H9 (cell line): ENCODE data around the gene ROR1. TPM values are rescaled to one million over a fixed set of nuclear protein-coding genes. Genes with fewer than 3 reads are reported as not detected.

Experiments
- DNase-seq: peaks from one replicate; pipeline ENCODE4 v3.0.0-alpha.2; 2017
- H2AFZ ChIP-seq: one replicate; pipeline ENCODE4 v1.6.1; 2013; ENCODE audit warnings: mild to moderate bottlenecking, low read length, control low read depth, moderate library complexity
- H2AK5ac ChIP-seq: 2 replicates; pipeline ENCODE4 v1.6.1; 2013; ENCODE audit warnings: low read length, control low read depth, mixed read lengths; ENCODE audit not compliant: insufficient read length
- H2BK120ac ChIP-seq: one replicate; pipeline ENCODE4 v1.6.1; 2013; ENCODE audit warnings: low read depth, mild to moderate bottlenecking, low read length, control low read depth, inconsistent platforms; ENCODE audit not compliant: poor library complexity, severe bottlenecking
- H2BK12ac ChIP-seq: 2 replicates; pipeline ENCODE4 v1.6.1; 2013; ENCODE audit warnings: low read length, control low read depth, mixed read lengths, low read depth; ENCODE audit not compliant: insufficient read length
- H2BK15ac ChIP-seq: 2 replicates; pipeline ENCODE4 v1.6.1; 2013; ENCODE audit warnings: low read depth, low read length, control low read depth
- H2BK20ac ChIP-seq: one replicate; pipeline ENCODE4 v1.6.1; 2013; ENCODE audit warnings: low read depth, mild to moderate bottlenecking, low read length, control low read depth, inconsistent platforms; ENCODE audit not compliant: poor library complexity, severe bottlenecking
- H2BK5ac ChIP-seq: 2 replicates; pipeline ENCODE4 v1.6.1; 2013; ENCODE audit warnings: low read length, control low read depth, mixed read lengths; ENCODE audit not compliant: insufficient read length
- H3K14ac ChIP-seq: 2 replicates; pipeline ENCODE4 v1.6.1; 2013; ENCODE audit warnings: low read length, control low read depth; ENCODE audit not compliant: insufficient read depth
- H3K18ac ChIP-seq: 2 replicates; pipeline ENCODE4 v1.6.1; 2013; ENCODE audit warnings: low read depth, mild to moderate bottlenecking, mixed read lengths, low read length, control low read depth; ENCODE audit not compliant: insufficient read length
- H3K23ac ChIP-seq: 2 replicates; pipeline ENCODE4 v1.6.1; 2013; ENCODE audit warnings: low read length, control low read depth, mixed read lengths, low read depth; ENCODE audit not compliant: insufficient read length
- H3K23me2 ChIP-seq: 2 replicates; pipeline ENCODE4 v1.6.1; 2013; ENCODE audit warnings: low read depth, mild to moderate bottlenecking, mixed read lengths, low read length, control low read depth; ENCODE audit not compliant: insufficient read length, poor library complexity, severe bottlenecking
- H3K27ac ChIP-seq: 2 replicates; pipeline ENCODE4 v1.5.1; 2013; ENCODE audit warnings: low read length, control low read depth, mixed read lengths, low read depth; ENCODE audit not compliant: insufficient read length
- H3K27me3 ChIP-seq: 2 replicates; pipeline ENCODE4 v1.6.1; 2013; ENCODE audit warnings: low read length, control low read depth, inconsistent platforms; ENCODE audit not compliant: insufficient read depth
- H3K4ac ChIP-seq: 2 replicates; pipeline ENCODE4 v1.6.1; 2013; ENCODE audit warnings: low read depth, mild to moderate bottlenecking, control low read depth, inconsistent platforms, low read length, moderate library complexity
- H3K4me1 ChIP-seq: 2 replicates; pipeline ENCODE4 v1.6.1; 2013; ENCODE audit warnings: low read length, control low read depth, inconsistent platforms; ENCODE audit not compliant: insufficient read depth
- H3K4me2 ChIP-seq: 2 replicates; pipeline ENCODE4 v1.6.1; 2013; ENCODE audit warnings: low read length, control low read depth, mixed read lengths; ENCODE audit not compliant: insufficient read length, insufficient read depth
- H3K56ac ChIP-seq: 2 replicates; pipeline ENCODE4 v1.6.1; 2013; ENCODE audit warnings: low read depth, mild to moderate bottlenecking, mixed read lengths, low read length, control low read depth; ENCODE audit not compliant: insufficient read length
- H3K79me1 ChIP-seq: 2 replicates; pipeline ENCODE4 v1.6.1; 2013; ENCODE audit warnings: low read depth, mild to moderate bottlenecking, moderate library complexity, low read length, control low read depth, inconsistent platforms; ENCODE audit not compliant: insufficient read depth, poor library complexity, severe bottlenecking
- H3K79me2 ChIP-seq: 2 replicates; pipeline ENCODE4 v1.6.1; 2013; ENCODE audit warnings: low read length, control low read depth, inconsistent platforms; ENCODE audit not compliant: insufficient read depth
- H3K9ac ChIP-seq: 2 replicates; pipeline ENCODE4 v1.6.1; 2013; ENCODE audit warnings: low read length, control low read depth, mixed read lengths; ENCODE audit not compliant: insufficient read length; ENCODE audit errors: extremely low read depth
- H3K9me3 ChIP-seq: one replicate; pipeline ENCODE4 v1.6.1; 2013; ENCODE audit warnings: low read depth, low read length, inconsistent platforms; ENCODE audit not compliant: control insufficient read depth
- H3T11ph ChIP-seq: one replicate; pipeline ENCODE4 v1.6.1; 2013; ENCODE audit warnings: mild to moderate bottlenecking, low read length, control low read depth, inconsistent platforms
- H4K20me1 ChIP-seq: one replicate; pipeline ENCODE4 v1.6.1; 2013; ENCODE audit not compliant: control insufficient read depth, insufficient read length, insufficient read depth
- H4K5ac ChIP-seq: 2 replicates; pipeline ENCODE4 v1.6.1; 2013; ENCODE audit warnings: low read depth, mild to moderate bottlenecking, mixed read lengths, low read length, control low read depth; ENCODE audit not compliant: insufficient read length
- H4K8ac ChIP-seq: replicated peaks from 2 replicates; pipeline ENCODE4 v1.6.1; 2013; ENCODE audit warnings: low read length, control low read depth, mixed read lengths, low read depth; ENCODE audit not compliant: insufficient read length
- H4K91ac ChIP-seq: 2 replicates; pipeline ENCODE4 v1.6.1; 2013; ENCODE audit warnings: low read depth, mild to moderate bottlenecking, moderate library complexity, mixed read lengths, low read length, control low read depth; ENCODE audit not compliant: insufficient read length
- H3K27ac Mint-ChIP-seq, 3 experiments: 2 replicates in 2 of 3; 3 replicates in 1 of 3; pipeline ENCODE4 v1.8.0; 2020 to 2021; ENCODE audit warnings: mixed read lengths in 3 of 3, mild to moderate bottlenecking in 1 of 3, moderate library complexity in 1 of 3
- H3K27me3 Mint-ChIP-seq: 2 replicates; pipeline ENCODE4 v1.8.0; 2021; ENCODE audit warnings: low read depth, mild to moderate bottlenecking, moderate library complexity, mixed read lengths
- H3K36me3 Mint-ChIP-seq, 3 experiments: 2 replicates in 2 of 3; 3 replicates in 1 of 3; pipeline ENCODE4 v1.8.0; 2020 to 2021; ENCODE audit warnings: low read depth in 3 of 3, mixed read lengths in 3 of 3; ENCODE audit not compliant: insufficient read depth in 1 of 3
- H3K4me1 Mint-ChIP-seq, 2 experiments: 2 replicates each; pipeline ENCODE4 v1.8.0; 2020; ENCODE audit warnings: mixed read lengths in 2 of 2
- H3K4me3 Mint-ChIP-seq, 2 experiments: 2 replicates in 1 of 2; 3 replicates in 1 of 2; pipeline ENCODE4 v1.8.0; 2020 to 2021; ENCODE audit warnings: mild to moderate bottlenecking in 2 of 2, mixed read lengths in 2 of 2, moderate library complexity in 1 of 2
- H3K9me3 Mint-ChIP-seq, 2 experiments: 2 replicates in 1 of 2; 3 replicates in 1 of 2; pipeline ENCODE4 v1.8.0; 2020; ENCODE audit warnings: mild to moderate bottlenecking in 2 of 2, mixed read lengths in 2 of 2, moderate library complexity in 1 of 2
- WGBS: extraction: QIAGEN DNeasy Blood & Tissue Kit; methylation state at CpG from one replicate; pipeline ENCODE4 v1.1.7; 2013; ENCODE audit warnings: missing lambda C conversion rate, low lambda C conversion rate, mixed read lengths; ENCODE audit not compliant: insufficient read length; ENCODE audit errors: extremely low coverage; 5-methylcytosine and 5-hydroxymethylcytosine counted together
- total RNA-seq: library from RNA; stranded (reverse); gene quantifications from 2 replicates; pipeline ENCODE4 v1.2.1, GENCODE V29; 2021
- TF ChIP-seq, protein P1 (sequence below): fragments of 200-600 bp; sonication (generic); conservative IDR thresholded peaks from 3 replicates; pipeline ENCODE4 v1.8.0; 2021; ENCODE audit warnings: antibody characterized with exemption, mild to moderate bottlenecking

The ROR1 gene
- total RNA-seq, 1 experiment from 2014 or later, result 75.9 TPM

DNA sequence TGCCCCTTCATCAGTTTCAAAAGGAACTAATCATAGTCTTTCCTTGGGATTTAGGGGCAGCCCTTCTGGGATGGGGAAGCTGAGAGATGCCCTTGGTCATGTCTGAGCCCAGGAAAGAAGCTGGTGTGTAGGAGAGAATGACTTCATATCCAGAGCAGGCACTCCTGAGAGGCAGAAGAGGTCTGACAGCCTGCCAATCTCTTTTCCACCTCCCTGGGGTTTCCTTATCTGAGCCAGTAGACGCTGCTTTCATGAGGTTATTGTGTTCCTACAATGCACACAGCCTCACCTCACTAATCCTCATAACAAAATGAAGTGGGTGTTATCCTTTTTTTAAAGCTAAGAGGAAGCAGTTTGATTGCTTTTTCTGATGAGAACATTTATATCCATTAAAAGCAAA, 14.1 kb downstream of the ROR1 start:
- Histone ChIP-seq H3K56ac (no peak overlapping the region), H3K79me2 (peaks cover 41% of the 10 kb centered on the region; the same call in 1 of the 2 replicates), H3K9me3 (no peaks in the 10 kb centered on the region), H3K9ac (no peak overlapping the region), H2BK5ac (no peak overlapping the region), H2BK20ac (no peak overlapping the region), H4K8ac (no peak overlapping the region), H3K14ac (no peak overlapping the region), H3K18ac (no peak overlapping the region), H2AK5ac (no peak overlapping the region), H3K23ac (no peak overlapping the region), H3K27ac (no peak overlapping the region), H3K79me1 (peaks cover 8% of the 10 kb centered on the region), H2BK12ac (no peak overlapping the region), H3K23me2 (no peaks in the 10 kb centered on the region), H3K27me3 (no peaks in the 10 kb centered on the region), H2BK120ac (no peak overlapping the region), H4K5ac (no peak overlapping the region), H3K4me1 (peaks cover 58% of the 10 kb centered on the region), H2AFZ (no peak overlapping the region), H3K4ac (no peak overlapping the region), H3K4me2 (no peak overlapping the region), H2BK15ac (no peak overlapping the region), H3T11ph (no peak overlapping the region), H4K20me1 (no peaks in the 10 kb centered on the region), H4K91ac (no peak overlapping the region)
- WGBS, result no CpG with 5 or more reads among the region's 1 CpG
- H3K9me3 Mint-ChIP-seq, result no peaks in the 10 kb centered on the region
- TF ChIP-seq, protein P1, sequence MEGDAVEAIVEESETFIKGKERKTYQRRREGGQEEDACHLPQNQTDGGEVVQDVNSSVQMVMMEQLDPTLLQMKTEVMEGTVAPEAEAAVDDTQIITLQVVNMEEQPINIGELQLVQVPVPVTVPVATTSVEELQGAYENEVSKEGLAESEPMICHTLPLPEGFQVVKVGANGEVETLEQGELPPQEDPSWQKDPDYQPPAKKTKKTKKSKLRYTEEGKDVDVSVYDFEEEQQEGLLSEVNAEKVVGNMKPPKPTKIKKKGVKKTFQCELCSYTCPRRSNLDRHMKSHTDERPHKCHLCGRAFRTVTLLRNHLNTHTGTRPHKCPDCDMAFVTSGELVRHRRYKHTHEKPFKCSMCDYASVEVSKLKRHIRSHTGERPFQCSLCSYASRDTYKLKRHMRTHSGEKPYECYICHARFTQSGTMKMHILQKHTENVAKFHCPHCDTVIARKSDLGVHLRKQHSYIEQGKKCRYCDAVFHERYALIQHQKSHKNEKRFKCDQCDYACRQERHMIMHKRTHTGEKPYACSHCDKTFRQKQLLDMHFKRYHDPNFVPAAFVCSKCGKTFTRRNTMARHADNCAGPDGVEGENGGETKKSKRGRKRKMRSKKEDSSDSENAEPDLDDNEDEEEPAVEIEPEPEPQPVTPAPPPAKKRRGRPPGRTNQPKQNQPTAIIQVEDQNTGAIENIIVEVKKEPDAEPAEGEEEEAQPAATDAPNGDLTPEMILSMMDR, result no peak
- H3K27ac Mint-ChIP-seq, result peak overlapping the region in 2 of 3 experiments; percentile 30 to 88; a peak in 5 of 7 replicates
- no peaks in the 10 kb centered on the region for H3K27me3 Mint-ChIP-seq
- H3K4me1 Mint-ChIP-seq, result peaks cover 91 to 94% of the 10 kb centered on the region in 2 experiments
- DNase-seq, result no peak
- H3K36me3 Mint-ChIP-seq, result peaks cover 4 to 34% (median 8%) of the 10 kb centered on the region in 3 experiments; a peak in 6 of 7 replicates
- H3K4me3 Mint-ChIP-seq, result 0 out of 5 replicates have a peak overlapping the region, but pooled peaks of 1 of the 2 experiments have one; percentile 34
